HG02763 (cell line): Measurements from ENCODE around the gene TTC7B.

ENCODE experiments used
- ATAC-seq: cut with Tn5 transposase; IDR thresholded peaks from one replicate; pipeline ENCODE4 v1.9.1; 2021; ENCODE audit warnings: mild to moderate bottlenecking, moderate library complexity; ENCODE audit not compliant: unreplicated experiment

Gene TTC7B

DNA sequence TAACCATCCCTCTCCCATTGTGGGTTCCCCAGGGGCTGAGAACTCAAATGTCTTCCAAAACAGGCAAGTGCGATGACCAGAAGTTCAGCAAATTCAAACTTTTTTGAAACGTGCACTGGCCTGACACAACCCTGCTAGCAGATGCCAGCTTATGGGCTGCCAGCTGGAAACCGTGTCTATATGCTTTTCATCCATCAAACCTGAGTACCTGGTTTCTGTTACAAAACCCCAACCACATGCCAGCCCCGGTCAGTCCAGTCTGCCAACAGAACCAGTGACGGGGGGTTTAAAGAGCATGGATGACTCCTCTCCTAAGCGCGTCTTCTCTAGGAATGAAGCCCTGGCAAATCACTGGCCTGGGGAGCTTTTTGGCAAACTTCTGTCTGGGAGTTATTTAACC is 189.7 kb downstream of the TTC7B start:
- ATAC-seq: no peak

DNA sequence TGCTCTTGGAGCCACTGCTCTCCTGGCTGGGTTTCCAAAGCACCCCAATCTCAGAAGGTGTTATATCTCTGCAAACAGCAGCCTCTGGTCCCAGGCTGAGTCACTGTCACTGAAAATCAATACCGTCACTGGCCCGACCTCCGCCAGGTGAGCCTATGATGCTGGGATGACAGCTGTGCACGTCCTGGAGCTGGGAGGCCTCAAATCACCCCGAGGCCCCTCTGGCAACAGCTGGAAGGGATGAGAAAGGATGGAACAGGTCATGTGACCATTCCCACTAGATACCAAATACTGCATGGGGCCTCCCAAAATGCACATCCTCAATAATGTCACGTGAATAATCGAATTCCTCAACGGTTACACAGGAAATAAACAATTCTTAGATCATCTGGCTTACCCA is 190.8 kb downstream of the TTC7B start:
- ATAC-seq: no peak

DNA sequence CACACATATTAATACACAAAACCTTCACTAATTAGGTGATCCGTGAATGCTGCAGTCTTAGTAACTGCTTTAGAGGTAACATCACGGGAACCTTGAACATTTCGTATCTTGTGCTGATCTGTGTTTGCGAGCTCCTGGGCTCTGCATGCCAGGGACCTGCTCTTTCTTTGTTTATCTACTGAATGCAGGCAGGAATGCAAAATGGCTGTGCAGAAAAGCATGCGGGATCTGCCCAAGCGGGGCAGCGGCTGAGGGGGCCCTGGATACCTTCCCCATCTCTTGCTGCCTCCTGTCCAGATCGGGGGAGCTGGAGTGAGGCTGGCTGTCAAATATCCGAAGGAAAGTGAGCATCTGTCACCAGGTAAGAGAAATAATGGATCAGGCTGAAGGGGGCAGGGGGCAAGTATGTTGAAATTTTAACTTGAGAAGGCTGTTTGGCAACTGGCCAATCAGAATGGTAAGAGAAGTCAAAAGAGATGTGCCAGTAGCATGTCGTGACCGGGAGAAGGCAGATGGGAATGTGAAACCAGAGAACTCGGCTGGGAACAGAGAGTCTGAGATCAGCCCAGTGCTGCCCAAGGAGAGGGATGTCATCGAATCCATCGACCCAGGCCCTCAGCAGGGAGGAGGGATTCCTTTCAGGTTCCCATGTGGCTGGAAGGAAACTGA is 191.4 kb downstream of the TTC7B start:
- no peak for ATAC-seq

DNA sequence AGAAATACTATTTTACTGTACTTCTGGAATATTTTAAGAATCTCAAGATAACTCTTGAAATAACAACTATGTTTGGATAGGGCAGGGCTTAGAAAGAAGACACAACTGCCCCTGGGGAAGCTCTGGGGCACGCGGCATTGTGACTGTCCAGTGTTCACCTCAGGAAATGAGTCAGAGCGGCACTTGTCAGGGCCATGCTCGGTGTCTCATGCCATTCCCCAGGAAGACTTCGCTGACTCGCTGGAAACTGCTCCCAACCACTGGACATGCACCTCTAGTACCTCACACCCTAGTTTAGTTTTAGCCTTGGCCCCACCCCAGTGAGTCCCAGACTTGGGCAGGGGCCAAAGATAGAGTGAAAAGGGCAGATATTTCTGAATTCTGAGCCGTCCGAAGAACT is 192.0 kb downstream of the TTC7B start:
- ATAC-seq: no peak

DNA sequence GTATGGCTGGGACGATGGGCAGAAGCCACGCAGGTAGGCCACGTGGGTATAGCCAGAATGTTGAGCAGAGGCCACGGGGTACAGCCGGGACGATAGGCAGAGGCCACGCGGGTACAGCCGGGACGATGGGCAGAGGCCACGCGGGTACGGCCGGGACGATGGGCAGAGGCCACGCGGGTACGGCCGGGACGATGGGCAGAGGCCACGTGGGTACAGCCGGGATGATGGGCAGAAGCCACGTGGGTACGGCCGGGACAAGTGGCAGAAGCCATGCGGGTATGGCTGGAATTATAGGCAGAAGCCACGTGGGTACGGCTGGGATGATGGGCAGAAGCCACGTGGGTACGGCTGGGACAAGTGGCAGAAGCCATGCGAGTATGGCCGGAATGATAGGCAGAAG is 195.0 kb downstream of the TTC7B start:
- ATAC-seq: no peak

DNA sequence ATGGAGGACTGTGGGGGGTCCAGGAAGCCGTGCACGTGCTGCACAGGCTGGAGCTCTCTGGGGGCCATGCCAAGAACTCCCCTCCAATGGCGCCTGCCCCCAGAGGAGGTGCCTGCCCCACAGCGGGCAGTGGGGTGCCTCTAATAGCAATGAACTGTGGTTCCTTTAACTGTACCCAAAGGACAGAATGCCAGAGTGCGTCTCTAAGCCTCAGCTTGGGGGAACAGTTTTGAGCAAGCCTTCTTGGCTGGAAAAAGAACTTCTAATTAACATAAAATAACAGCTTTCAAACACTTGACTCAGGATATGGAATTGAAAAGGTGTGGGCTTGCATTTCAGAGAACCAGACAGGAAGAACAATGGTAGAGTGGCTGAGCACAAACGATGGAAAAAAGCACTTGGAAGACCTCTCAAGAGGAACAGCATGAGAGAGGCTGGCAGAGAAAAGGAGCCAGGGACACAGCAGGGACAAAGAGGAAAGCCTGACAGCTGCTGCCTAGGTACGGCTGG is 195.6 kb downstream of the TTC7B start:
- ATAC-seq: no peak

DNA sequence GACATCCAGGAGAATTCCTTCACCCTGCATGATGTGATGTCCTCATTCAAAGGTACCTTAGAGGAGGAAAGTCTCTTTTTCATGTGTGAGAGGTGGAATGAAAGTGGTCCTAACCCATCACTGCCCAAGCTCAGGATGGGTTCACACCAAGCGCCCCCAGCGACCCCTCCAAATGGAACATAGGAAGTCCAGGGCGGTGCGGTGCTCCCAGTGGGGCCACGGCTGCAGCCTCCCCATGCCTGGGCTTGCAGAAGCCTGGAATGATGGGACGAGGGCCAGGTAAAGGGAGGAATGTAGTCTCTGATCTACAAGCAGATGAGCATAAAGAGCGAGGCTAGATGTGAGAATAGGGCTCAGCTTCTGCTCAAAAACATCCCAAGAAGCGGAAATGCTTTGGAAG is 196.3 kb downstream of the TTC7B start:
- ATAC-seq: no peak

DNA sequence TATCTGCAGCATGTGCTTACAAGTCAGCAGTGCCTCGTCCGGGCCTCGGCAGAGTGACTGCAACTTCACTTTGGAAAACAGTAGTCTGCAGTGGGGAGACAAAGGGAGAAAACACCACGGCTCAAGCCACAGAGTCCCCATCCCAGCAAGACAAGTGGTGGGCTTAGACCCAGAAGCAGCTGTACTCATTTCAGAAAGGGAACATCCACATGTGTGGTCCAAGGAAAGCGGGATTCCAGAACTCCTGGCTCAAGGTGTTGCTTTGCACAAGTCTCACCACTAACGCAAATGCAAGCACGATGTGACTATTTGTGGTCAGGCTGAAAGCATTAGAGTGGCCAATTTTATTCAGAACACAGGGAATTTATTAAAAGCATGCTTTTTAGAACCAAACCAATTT is 198.3 kb downstream of the TTC7B start:
- no peak for ATAC-seq

DNA sequence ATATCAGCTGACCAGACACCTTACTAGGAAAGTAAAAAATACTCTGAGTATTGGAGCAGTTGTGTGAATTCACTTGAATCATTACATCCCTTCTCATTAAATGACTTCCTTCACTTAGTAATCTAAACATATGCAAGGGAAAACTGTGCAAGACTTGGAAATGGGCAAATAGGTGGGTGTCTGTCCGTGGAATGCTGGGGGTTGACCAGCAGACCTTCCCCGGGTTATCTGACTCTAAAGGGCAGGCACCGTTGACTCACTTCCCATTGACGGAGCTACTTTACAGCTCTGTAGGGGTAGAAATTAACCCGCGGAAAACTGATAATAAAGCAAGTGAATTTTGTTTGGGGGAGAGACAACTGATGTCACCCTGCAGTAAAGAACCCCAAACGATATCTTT is 199.3 kb downstream of the TTC7B start:
- no peak for ATAC-seq

DNA sequence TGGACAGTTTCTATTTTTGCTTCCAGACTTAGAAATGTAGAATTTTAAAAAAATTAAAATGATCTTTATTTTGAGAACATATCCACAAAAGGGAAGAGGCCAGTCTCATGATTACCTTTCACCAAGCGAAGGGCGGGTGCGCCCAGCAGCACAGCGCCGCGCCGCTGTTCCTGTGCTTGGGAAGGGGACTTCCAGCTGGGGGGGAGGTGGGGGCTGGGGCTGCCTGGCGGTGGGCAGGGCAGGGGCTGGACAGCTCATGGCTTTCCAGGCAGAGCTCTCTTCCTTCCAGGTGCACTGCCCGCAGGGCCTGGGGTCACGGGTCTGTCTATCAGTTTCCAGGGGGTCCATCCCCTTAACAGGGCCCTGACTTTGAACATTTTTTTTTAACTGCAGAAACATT is 199.9 kb downstream of the TTC7B start:
- no peak for ATAC-seq

DNA sequence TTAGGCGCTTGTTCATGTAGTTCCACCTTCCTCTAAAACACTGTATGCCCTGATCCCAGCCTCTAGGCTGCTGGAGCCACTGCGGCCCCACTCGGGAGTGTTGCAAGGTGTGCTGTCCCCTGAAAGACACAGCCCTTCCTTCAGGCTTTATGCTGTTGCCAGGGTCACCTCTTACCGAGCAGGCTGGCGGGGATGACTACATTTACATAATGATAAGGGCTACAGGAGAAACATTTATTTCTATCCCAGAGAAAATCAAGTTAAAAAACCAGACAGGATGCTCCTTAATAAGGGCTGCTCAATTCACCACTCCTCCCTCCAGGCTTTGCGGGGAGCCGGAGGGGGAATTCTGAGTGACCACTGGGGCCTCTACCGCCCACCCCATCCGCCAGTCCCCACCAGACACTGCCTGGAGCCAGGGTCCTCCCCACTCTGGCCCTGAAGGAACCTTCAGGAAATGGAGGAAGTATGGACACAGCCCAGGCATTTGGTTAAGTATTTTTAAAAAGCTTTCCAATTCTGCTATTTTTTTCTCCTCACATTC is 200.6 kb downstream of the TTC7B start:
- no peak for ATAC-seq

DNA sequence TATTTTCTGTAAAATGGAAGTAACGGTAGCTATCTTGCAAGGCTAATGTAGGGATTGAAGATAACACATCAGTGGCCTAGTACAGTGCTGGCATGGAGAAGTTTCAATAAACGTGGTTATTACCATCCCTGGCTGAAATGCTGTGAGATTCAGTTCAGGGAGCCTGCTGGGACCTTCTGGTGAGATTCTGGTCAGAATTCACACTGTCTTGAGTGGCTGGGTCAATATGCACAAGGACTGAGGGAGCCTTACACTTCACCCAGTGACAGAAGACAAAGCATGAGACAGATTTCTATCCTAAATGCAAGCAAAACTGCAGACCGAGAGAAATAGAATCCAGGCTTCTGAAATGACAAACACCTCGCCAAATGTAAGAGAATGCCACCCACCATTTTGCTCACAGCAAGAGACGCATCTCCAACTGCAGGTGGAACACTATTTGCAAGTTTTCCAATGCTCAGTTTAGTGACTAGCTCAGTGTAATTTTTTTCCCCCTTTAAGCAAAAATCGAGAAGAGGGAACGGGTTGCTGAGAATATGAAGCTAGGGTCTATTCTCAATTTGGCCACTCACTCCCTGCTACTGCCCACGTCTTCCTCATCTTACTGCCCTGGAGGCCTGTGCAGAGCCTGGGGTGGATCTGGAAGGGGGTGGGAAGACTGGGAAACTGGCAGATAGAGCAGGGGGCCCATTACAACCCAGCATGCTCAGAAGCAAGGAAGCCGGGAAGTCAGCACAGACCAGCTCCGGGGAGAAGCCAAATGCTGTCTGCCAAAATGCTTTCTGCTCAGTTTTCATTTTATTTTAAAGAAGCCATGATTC is 201.3 kb downstream of the TTC7B start:
- no peak for ATAC-seq

DNA sequence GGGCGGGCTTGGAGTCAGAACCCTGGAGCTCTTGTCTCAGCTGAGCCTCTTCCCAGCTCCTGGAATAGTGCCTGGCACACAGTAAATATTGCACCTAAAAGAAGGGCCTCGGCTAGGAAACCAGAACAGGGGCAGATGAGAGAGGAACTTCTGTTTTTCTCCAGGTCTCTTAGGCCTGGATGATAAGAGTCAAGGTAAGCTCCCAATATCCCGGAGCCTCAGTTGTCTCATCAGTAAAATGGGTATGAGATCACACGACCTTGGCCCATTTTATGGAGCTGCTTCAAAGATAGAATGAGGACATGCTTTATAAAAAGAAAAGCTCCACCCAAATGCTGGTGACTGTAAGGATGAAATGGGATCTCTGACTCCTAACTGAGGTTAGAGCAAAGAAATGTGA is 202.2 kb downstream of the TTC7B start:
- no peak for ATAC-seq

DNA sequence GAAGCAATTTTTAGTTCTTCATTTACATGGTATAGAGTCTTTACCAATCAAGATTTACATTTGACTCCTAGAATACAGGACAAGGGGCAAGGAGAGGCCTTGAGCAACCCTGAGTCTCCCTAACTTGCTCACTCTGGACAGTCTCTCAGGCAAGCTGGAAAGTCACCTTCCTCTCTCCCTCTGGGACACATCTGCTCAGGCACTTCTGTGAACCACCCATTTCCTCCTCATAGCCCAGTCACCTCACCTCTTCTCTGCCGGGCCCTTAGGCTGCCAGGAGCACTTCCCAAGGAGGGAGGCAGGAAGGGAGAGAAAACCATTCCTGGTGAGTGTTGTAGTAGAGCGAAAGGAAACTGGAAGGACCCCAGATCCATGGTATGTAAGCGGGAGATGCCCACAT is 202.8 kb downstream of the TTC7B start:
- ATAC-seq: no peak

DNA sequence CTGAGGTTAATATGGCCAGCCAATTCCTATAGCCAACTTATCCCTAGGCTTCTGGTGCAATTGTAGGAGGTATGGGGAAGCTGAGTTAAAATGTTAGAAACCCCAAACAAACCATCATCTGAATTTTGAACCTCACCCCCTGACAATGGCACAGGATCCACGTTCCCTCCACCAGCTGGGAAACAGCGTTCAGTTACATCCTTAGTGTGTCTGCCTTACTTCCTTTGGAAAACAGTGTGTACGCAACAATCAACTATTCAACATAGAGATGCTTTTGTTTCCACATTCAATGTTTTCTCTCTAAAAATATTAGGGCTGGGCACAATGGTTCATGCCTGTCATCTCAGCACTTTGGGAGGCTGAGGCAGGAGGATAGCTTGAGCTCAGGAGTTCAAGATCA is 203.4 kb downstream of the TTC7B start:
- ATAC-seq: no peak

DNA sequence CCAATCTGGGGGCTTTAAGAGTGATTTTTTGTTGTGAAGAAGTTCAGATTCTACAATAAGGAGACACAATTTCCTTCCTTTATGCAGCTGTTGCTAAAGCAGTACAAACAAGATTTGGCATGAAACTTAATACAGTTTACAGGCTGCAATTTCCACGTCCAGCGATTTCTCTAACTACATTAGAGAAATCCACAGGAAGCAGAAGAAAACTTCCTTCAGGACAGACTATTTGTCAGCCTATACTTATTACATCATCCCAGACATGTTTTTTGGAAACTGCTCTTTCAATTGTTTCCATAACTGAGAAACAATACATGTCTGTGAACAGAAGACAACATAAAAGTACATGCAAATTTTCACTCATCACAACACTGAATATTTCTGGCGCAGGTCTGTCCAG is 204.3 kb downstream of the TTC7B start:
- ATAC-seq: no peak

DNA sequence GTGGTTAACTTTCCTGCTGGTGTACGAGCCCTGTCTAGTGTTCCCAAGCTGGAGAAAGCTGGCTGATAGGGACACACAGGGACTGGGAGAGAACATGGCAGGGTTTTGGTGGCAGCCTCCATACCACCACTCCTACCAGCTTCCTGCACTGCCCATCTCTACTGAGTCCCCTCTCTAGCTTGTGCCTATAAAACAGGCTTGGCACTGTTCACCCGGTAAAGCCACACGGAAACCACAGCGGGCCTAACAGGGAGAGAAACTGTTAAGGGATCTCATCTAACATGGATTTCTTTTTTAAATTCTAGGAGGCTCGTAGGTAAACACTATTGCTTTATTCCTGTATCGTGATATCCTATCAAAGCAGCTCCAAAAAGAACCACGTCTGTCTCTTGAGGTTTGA is 204.7 kb downstream of the TTC7B start:
- ATAC-seq: no peak

DNA sequence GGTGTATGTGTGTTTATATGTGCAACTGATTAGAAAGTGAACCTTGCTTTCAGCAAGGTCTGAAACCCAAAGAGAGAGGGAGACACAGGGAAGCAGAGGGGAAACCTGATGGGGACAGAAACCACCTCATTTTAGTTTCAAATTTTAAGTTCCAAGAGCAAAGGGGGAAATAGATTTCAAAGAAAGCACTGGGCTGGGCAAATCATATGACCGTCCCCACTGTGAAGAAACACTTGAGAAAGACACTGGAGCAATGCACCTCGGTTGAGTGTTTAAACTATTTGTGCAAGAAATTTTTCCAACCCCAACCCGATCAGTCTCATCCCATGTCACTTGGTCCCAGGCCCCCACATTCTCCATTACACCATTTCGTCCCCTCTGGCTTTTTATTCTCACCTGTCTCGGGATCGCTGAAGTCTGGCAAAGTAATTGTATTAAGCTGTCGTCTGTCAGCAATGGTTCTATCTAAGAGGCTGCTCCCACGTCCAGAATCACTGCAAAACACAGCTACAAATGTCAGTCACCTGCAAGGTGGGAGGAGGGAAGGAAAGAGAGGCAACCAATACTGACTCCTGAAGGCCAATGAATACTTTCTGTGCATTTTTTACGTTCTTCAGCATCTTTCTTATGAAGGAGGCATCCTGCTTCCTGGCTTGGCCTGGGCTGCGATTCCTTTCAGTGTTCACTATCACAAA is 205.7 kb downstream of the TTC7B start:
- ATAC-seq: no peak

DNA sequence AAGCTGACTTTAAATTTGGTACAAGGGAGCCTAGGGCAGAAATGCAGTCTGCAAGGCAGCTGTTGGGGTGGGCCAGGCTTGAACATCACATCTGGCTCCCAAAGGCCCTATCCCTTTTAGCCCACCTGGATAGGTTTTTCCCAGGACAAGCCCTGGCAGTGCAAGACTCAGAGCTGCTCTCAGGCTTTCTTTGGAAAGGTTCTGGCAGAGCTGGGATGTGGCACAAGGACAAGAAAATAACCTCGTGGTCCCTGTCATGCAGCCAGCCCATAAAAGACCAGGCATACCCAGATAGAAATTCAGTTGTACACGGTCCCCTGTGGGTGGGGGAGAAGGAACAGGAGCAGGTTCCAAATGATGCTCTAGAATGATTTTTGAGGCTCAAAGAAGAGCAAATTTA is 206.9 kb downstream of the TTC7B start:
- no peak for ATAC-seq

DNA sequence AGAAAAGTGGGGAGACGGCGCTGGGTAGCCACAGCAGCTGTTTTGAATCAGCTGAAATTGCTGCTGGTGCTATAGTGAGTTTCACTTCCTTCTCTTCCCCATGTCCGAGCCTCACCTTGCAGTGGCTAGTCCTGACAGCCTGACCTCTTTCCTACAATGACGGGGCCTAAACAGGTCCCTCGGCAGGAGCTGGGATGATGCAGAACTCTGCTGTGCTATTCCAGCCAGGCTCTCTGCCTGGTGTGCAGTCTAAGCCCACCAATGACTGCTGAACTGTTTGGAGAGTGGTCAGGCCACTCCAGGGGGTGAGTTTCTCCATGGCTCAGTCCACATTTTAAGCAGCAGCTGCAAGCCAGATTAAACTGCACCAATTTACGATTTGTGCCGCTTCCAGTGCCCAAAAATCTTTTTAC is 207.3 kb downstream of the TTC7B start:
- ATAC-seq: no peak

DNA sequence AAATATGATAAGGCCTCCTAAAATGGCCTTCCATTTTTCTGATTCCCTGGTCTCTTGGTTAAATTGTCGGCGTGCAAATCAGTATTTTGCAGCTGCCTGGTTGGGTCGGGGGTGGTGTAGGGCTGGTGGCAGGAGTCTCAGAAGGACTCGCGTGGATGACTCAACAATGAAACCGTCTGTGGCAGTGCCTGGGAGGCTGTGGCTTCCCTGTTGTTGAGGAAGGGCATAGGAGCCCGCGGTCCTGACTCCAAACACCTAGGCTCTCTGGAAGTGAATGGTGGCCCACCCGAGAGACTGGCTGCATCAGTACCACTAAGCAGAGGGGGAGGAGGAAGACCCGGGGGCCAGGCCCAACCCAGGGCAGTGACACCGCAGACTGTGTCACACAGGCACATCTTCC is 207.9 kb downstream of the TTC7B start:
- no peak for ATAC-seq

DNA sequence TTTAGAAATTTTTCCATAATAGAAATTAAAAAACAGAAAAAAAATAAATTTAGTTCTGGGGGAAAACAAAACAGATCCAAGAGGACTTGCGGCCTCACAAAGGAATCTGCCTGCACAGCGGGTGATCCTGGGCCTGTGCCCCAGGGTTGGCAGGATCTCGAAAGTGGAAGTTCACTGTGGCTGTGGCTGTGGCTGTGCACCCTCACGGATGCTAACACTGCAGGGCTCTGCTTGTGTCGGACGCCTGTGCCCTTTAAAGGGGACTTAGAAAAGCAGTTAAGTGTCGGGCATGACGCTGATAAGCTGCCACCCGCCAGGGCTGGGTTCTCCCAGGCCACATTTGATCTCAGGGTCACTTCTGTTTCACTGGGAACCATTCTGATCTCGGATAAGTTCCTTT is 209.1 kb downstream of the TTC7B start:
- no peak for ATAC-seq
